ENCODE results near the gene FOXJ1. TPM values are rescaled to one million over a fixed set of nuclear protein-coding genes. Genes with fewer than 3 reads are reported as not detected.

Gene FOXJ1
- total and polyA plus RNA-seq, 2 of the 8 experiments (the other 6 are each of a cell fraction or from before 2014, with no cell fraction given) = 4.7 to 5.4 TPM

DNA sequence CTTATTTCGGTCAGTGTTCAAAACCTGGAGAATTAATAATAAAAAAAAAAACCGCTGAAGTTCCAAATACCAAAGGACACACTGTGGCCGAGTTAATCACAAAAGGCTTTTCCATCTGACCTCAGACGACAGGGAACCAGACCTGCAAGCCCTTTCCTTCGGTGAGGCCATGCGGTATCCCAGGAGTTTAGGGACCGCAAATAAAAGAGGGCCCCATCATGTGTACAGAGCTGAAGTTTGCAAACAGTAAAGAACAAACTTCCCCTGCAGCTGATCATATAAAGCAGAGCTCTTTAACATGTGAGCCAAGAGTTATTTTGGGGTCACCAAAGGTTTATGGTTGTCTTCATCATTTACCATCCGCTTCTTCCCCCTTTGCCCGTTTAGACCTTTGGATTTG is 33.0 kb upstream of the FOXJ1 start:
- Histone ChIP-seq H3K9ac (replicated peaks in 1 of 4; ENCODE audit: extremely low read depth in 1 of 4, low read depth in 3 of 4, low read length in 3 of 4) (no peak overlapping the region), H2BK12ac (ENCODE audit: low read depth, low read length) (no peak overlapping the region), H3K79me2 (ENCODE audit: control insufficient read depth in 1 of 2, insufficient read depth in 2 of 2, low read length in 2 of 2) (no peaks in the 10 kb centered on the region), H3K18ac (ENCODE audit: extremely low read depth, low read length) (no peak overlapping the region), H2AK5ac (ENCODE audit: low read depth, low read length) (no peak overlapping the region), H4K5ac (ENCODE audit: insufficient read length, low read depth, low read length) (no peak overlapping the region), H2BK15ac (ENCODE audit: low read length) (no peak overlapping the region), H2BK20ac (ENCODE audit: low read length) (no peak overlapping the region), H3K4ac (replicated peaks; ENCODE audit: insufficient read length, low read depth, low read length) (no peak overlapping the region), H2AFZ (ENCODE audit: low read length) (no peak overlapping the region), H3K4me3 (ENCODE audit: extremely low read depth in 1 of 4, insufficient read depth in 2 of 4, low read depth in 3 of 4, low read length in 4 of 4) (no peak overlapping the region), H3K4me1 (replicated peaks in 1 of 4; ENCODE audit: control insufficient read depth in 3 of 4, insufficient read depth in 4 of 4, low read length in 3 of 4) (peaks cover 0 to 2% (median 0%) of the 10 kb centered on the region in 4 experiments; a peak in 2 of 7 replicates), H3K79me1 (ENCODE audit: low read depth, low read length) (no peaks in the 10 kb centered on the region), H3K4me2 (ENCODE audit: insufficient read depth in 1 of 2, low read depth in 2 of 2, low read length in 2 of 2) (no peak overlapping the region), H4K91ac (replicated peaks; ENCODE audit: insufficient read length, low read length) (no peak overlapping the region), H3K56ac (replicated peaks; ENCODE audit: insufficient read length, low read depth, low read length) (no peak overlapping the region), H3K23me2 (ENCODE audit: low read depth, low read length) (no peaks in the 10 kb centered on the region), H3K23ac (ENCODE audit: insufficient read length) (no peak overlapping the region), H3K9me3 (ENCODE audit: insufficient read depth in 2 of 2, low read depth in 1 of 2, low read length in 1 of 2) (no peaks in the 10 kb centered on the region), H2BK5ac (ENCODE audit: low read depth, low read length) (no peak overlapping the region), H3K36me3 (ENCODE audit: control insufficient read depth in 2 of 4, insufficient read depth in 4 of 4, low read length in 3 of 4) (no peaks in the 10 kb centered on the region; a peak in 1 of 8 replicates), H4K8ac (ENCODE audit: extremely low read depth, insufficient read depth, low read length) (no peak overlapping the region), H3K14ac (ENCODE audit: insufficient read length) (no peak overlapping the region), H3K27me3 (replicated peaks in 1 of 4; ENCODE audit: control insufficient read depth in 3 of 4, extremely low read depth in 1 of 4, insufficient read depth in 3 of 4, low read length in 3 of 4) (no peaks in the 10 kb centered on the region), H4K20me1 (replicated peaks in 1 of 2; ENCODE audit: control insufficient read depth in 1 of 2, insufficient read depth in 2 of 2, low read length in 2 of 2) (no peaks in the 10 kb centered on the region), H2BK120ac (replicated peaks; ENCODE audit: low read depth, low read length) (no peak overlapping the region), H3K27ac (ENCODE audit: low read depth, low read length) (no peak overlapping the region)
- WGBS, 2 experiments (ENCODE audit: extremely low coverage in 1 of 2, insufficient coverage in 1 of 2, insufficient read length in 1 of 2, insufficient replicate concordance in 2 of 2, low coverage in 1 of 2, low lambda C conversion rate in 2 of 2, missing lambda C conversion rate in 1 of 2) = 93% methylated on average over 9 of the region's 9 CpGs; no CpG with 5 or more reads in 1 of the 2 experiments
- FAIRE-seq (no peak), DNase-seq (ENCODE audit: low read depth in 1 of 2, low spot score in 2 of 2) (no peak)
- ChIA-PET CTCF (ENCODE audit: partially characterized antibody) (interaction anchor here (0.7 to 23.7 kb wide), 5 partner anchors 6 to 160 kb away, joined by 3 to 425 read pairs (median 7); partner anchors contain the start of gene FOXJ1), POLR2A (ENCODE audit: partially characterized antibody) (interaction anchor here (1.2 kb wide), 1 partner anchor 17 kb away, joined by 3 read pairs; no protein-coding TSS in a partner anchor)
- TF ChIP-seq SIRT6 (IDR thresholded peaks at IDR 0.05; ENCODE audit: low read length) (no peak), CREB1 (IDR thresholded peaks at IDR 0.05) (no peak), RNF2 (IDR thresholded peaks at IDR 0.05; ENCODE audit: borderline replicate concordance, low read depth, low read length, missing control alignments, poor library complexity, severe bottlenecking) (no peak), MAFK (IDR thresholded peaks at IDR 0.05; ENCODE audit: low read depth, low read length) (no peak), NRF1 (IDR thresholded peaks at IDR 0.05; ENCODE audit: low read depth, low read length) (no peak), YY1 (IDR thresholded peaks at IDR 0.05; ENCODE audit: low read depth, low read length) (no peak), TEAD4 (IDR thresholded peaks at IDR 0.05; ENCODE audit: low read depth, low read length) (no peak)
- TF ChIP-seq, protein P1, sequence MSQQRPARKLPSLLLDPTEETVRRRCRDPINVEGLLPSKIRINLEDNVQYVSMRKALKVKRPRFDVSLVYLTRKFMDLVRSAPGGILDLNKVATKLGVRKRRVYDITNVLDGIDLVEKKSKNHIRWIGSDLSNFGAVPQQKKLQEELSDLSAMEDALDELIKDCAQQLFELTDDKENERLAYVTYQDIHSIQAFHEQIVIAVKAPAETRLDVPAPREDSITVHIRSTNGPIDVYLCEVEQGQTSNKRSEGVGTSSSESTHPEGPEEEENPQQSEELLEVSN (IDR thresholded peaks at IDR 0.05) = no peak

Data from H1 (cell line).